H9 (cell line): Measurements from ENCODE around the gene DNAJC11. TPM values are rescaled to one million over a fixed set of nuclear protein-coding genes. Genes with fewer than 3 reads are reported as not detected.

Source experiments
- DNase-seq: peaks from one replicate; pipeline ENCODE4 v3.0.0-alpha.2; 2017
- H2AFZ ChIP-seq: one replicate; pipeline ENCODE4 v1.6.1; 2013; ENCODE audit warnings: mild to moderate bottlenecking, low read length, control low read depth, moderate library complexity
- H2AK5ac ChIP-seq: 2 replicates; pipeline ENCODE4 v1.6.1; 2013; ENCODE audit warnings: low read length, control low read depth, mixed read lengths; ENCODE audit not compliant: insufficient read length
- H2BK120ac ChIP-seq: one replicate; pipeline ENCODE4 v1.6.1; 2013; ENCODE audit warnings: low read depth, mild to moderate bottlenecking, low read length, control low read depth, inconsistent platforms; ENCODE audit not compliant: poor library complexity, severe bottlenecking
- H2BK12ac ChIP-seq: 2 replicates; pipeline ENCODE4 v1.6.1; 2013; ENCODE audit warnings: low read length, control low read depth, mixed read lengths, low read depth; ENCODE audit not compliant: insufficient read length
- H2BK15ac ChIP-seq: 2 replicates; pipeline ENCODE4 v1.6.1; 2013; ENCODE audit warnings: low read depth, low read length, control low read depth
- H2BK20ac ChIP-seq: one replicate; pipeline ENCODE4 v1.6.1; 2013; ENCODE audit warnings: low read depth, mild to moderate bottlenecking, low read length, control low read depth, inconsistent platforms; ENCODE audit not compliant: poor library complexity, severe bottlenecking
- H2BK5ac ChIP-seq: 2 replicates; pipeline ENCODE4 v1.6.1; 2013; ENCODE audit warnings: low read length, control low read depth, mixed read lengths; ENCODE audit not compliant: insufficient read length
- H3K14ac ChIP-seq: 2 replicates; pipeline ENCODE4 v1.6.1; 2013; ENCODE audit warnings: low read length, control low read depth; ENCODE audit not compliant: insufficient read depth
- H3K18ac ChIP-seq: 2 replicates; pipeline ENCODE4 v1.6.1; 2013; ENCODE audit warnings: low read depth, mild to moderate bottlenecking, mixed read lengths, low read length, control low read depth; ENCODE audit not compliant: insufficient read length
- H3K23ac ChIP-seq: 2 replicates; pipeline ENCODE4 v1.6.1; 2013; ENCODE audit warnings: low read length, control low read depth, mixed read lengths, low read depth; ENCODE audit not compliant: insufficient read length
- H3K23me2 ChIP-seq: 2 replicates; pipeline ENCODE4 v1.6.1; 2013; ENCODE audit warnings: low read depth, mild to moderate bottlenecking, mixed read lengths, low read length, control low read depth; ENCODE audit not compliant: insufficient read length, poor library complexity, severe bottlenecking
- H3K27ac ChIP-seq: 2 replicates; pipeline ENCODE4 v1.5.1; 2013; ENCODE audit warnings: low read length, control low read depth, mixed read lengths, low read depth; ENCODE audit not compliant: insufficient read length
- H3K27me3 ChIP-seq: 2 replicates; pipeline ENCODE4 v1.6.1; 2013; ENCODE audit warnings: low read length, control low read depth, inconsistent platforms; ENCODE audit not compliant: insufficient read depth
- H3K4ac ChIP-seq: 2 replicates; pipeline ENCODE4 v1.6.1; 2013; ENCODE audit warnings: low read depth, mild to moderate bottlenecking, control low read depth, inconsistent platforms, low read length, moderate library complexity
- H3K4me1 ChIP-seq: 2 replicates; pipeline ENCODE4 v1.6.1; 2013; ENCODE audit warnings: low read length, control low read depth, inconsistent platforms; ENCODE audit not compliant: insufficient read depth
- H3K4me2 ChIP-seq: 2 replicates; pipeline ENCODE4 v1.6.1; 2013; ENCODE audit warnings: low read length, control low read depth, mixed read lengths; ENCODE audit not compliant: insufficient read length, insufficient read depth
- H3K56ac ChIP-seq: 2 replicates; pipeline ENCODE4 v1.6.1; 2013; ENCODE audit warnings: low read depth, mild to moderate bottlenecking, mixed read lengths, low read length, control low read depth; ENCODE audit not compliant: insufficient read length
- H3K79me1 ChIP-seq: 2 replicates; pipeline ENCODE4 v1.6.1; 2013; ENCODE audit warnings: low read depth, mild to moderate bottlenecking, moderate library complexity, low read length, control low read depth, inconsistent platforms; ENCODE audit not compliant: insufficient read depth, poor library complexity, severe bottlenecking
- H3K79me2 ChIP-seq: 2 replicates; pipeline ENCODE4 v1.6.1; 2013; ENCODE audit warnings: low read length, control low read depth, inconsistent platforms; ENCODE audit not compliant: insufficient read depth
- H3K9ac ChIP-seq: 2 replicates; pipeline ENCODE4 v1.6.1; 2013; ENCODE audit warnings: low read length, control low read depth, mixed read lengths; ENCODE audit not compliant: insufficient read length; ENCODE audit errors: extremely low read depth
- H3K9me3 ChIP-seq: one replicate; pipeline ENCODE4 v1.6.1; 2013; ENCODE audit warnings: low read depth, low read length, inconsistent platforms; ENCODE audit not compliant: control insufficient read depth
- H3T11ph ChIP-seq: one replicate; pipeline ENCODE4 v1.6.1; 2013; ENCODE audit warnings: mild to moderate bottlenecking, low read length, control low read depth, inconsistent platforms
- H4K20me1 ChIP-seq: one replicate; pipeline ENCODE4 v1.6.1; 2013; ENCODE audit not compliant: control insufficient read depth, insufficient read length, insufficient read depth
- H4K5ac ChIP-seq: 2 replicates; pipeline ENCODE4 v1.6.1; 2013; ENCODE audit warnings: low read depth, mild to moderate bottlenecking, mixed read lengths, low read length, control low read depth; ENCODE audit not compliant: insufficient read length
- H4K8ac ChIP-seq: replicated peaks from 2 replicates; pipeline ENCODE4 v1.6.1; 2013; ENCODE audit warnings: low read length, control low read depth, mixed read lengths, low read depth; ENCODE audit not compliant: insufficient read length
- H4K91ac ChIP-seq: 2 replicates; pipeline ENCODE4 v1.6.1; 2013; ENCODE audit warnings: low read depth, mild to moderate bottlenecking, moderate library complexity, mixed read lengths, low read length, control low read depth; ENCODE audit not compliant: insufficient read length
- H3K27ac Mint-ChIP-seq, 3 experiments: 2 replicates in 2 of 3; 3 replicates in 1 of 3; pipeline ENCODE4 v1.8.0; 2020 to 2021; ENCODE audit warnings: mixed read lengths in 3 of 3, mild to moderate bottlenecking in 1 of 3, moderate library complexity in 1 of 3
- H3K27me3 Mint-ChIP-seq: 2 replicates; pipeline ENCODE4 v1.8.0; 2021; ENCODE audit warnings: low read depth, mild to moderate bottlenecking, moderate library complexity, mixed read lengths
- H3K36me3 Mint-ChIP-seq, 3 experiments: 2 replicates in 2 of 3; 3 replicates in 1 of 3; pipeline ENCODE4 v1.8.0; 2020 to 2021; ENCODE audit warnings: low read depth in 3 of 3, mixed read lengths in 3 of 3; ENCODE audit not compliant: insufficient read depth in 1 of 3
- H3K4me1 Mint-ChIP-seq, 2 experiments: 2 replicates each; pipeline ENCODE4 v1.8.0; 2020; ENCODE audit warnings: mixed read lengths in 2 of 2
- H3K4me3 Mint-ChIP-seq, 2 experiments: 2 replicates in 1 of 2; 3 replicates in 1 of 2; pipeline ENCODE4 v1.8.0; 2020 to 2021; ENCODE audit warnings: mild to moderate bottlenecking in 2 of 2, mixed read lengths in 2 of 2, moderate library complexity in 1 of 2
- H3K9me3 Mint-ChIP-seq, 2 experiments: 2 replicates in 1 of 2; 3 replicates in 1 of 2; pipeline ENCODE4 v1.8.0; 2020; ENCODE audit warnings: mild to moderate bottlenecking in 2 of 2, mixed read lengths in 2 of 2, moderate library complexity in 1 of 2
- CTCF ChIP-seq: fragments of 200-600 bp; sonication (generic); conservative IDR thresholded peaks from 3 replicates; pipeline ENCODE4 v1.8.0; 2021; ENCODE audit warnings: antibody characterized with exemption, mild to moderate bottlenecking
- WGBS: extraction: QIAGEN DNeasy Blood & Tissue Kit; methylation state at CpG from one replicate; pipeline ENCODE4 v1.1.7; 2013; ENCODE audit warnings: missing lambda C conversion rate, low lambda C conversion rate, mixed read lengths; ENCODE audit not compliant: insufficient read length; ENCODE audit errors: extremely low coverage; 5-methylcytosine and 5-hydroxymethylcytosine counted together
- total RNA-seq: library from RNA; stranded (reverse); gene quantifications from 2 replicates; pipeline ENCODE4 v1.2.1, GENCODE V29; 2021

DNAJC11 gene
- total RNA-seq, 1 experiment from 2014 or later: 88.5 TPM

- Histone ChIP-seq H3K4me1 (no peaks in the 10 kb centered on the region), H3K4me2 (peak within 1 kb of the TSS; percentile 98), H4K91ac (no peak within 1 kb of the TSS), H2AFZ (no peak within 1 kb of the TSS), H3K79me1 (peaks cover 5% of the 10 kb centered on the region), H3K23me2 (peaks cover 5% of the 10 kb centered on the region), H3K14ac (peak within 1 kb of the TSS; percentile 61; the same call in 1 of the 2 replicates), H4K20me1 (peaks cover 2% of the 10 kb centered on the region), H2BK5ac (no peak within 1 kb of the TSS), H4K5ac (no peak within 1 kb of the TSS), H2BK15ac (no peak within 1 kb of the TSS), H3K56ac (no peak within 1 kb of the TSS), H2BK120ac (no peak within 1 kb of the TSS), H3T11ph (no peak within 1 kb of the TSS), H3K9me3 (no peaks in the 10 kb centered on the region), H2BK12ac (no peak within 1 kb of the TSS), H4K8ac (no peak within 1 kb of the TSS), H3K79me2 (0 out of 2 replicates have a peak, but pooled peaks cover 4% of the 10 kb centered on the region), H3K23ac (no peak within 1 kb of the TSS), H2AK5ac (no peak within 1 kb of the TSS), H3K27ac (no peak within 1 kb of the TSS), H3K4ac (no peak within 1 kb of the TSS), H3K9ac (peak within 1 kb of the TSS; percentile 34), H2BK20ac (no peak within 1 kb of the TSS), H3K27me3 (no peaks in the 10 kb centered on the region), H3K18ac (peak within 1 kb of the TSS; percentile 15)
- peak; percentile 50 for TF ChIP-seq CTCF
- peak within 1 kb of the TSS; percentile 94 to 99 (median 97) for H3K27ac Mint-ChIP-seq
- no peaks in the 10 kb centered on the region for H3K9me3 Mint-ChIP-seq
- H3K36me3 Mint-ChIP-seq: peaks cover 31 to 74% (median 68%) of the 10 kb centered on the region in 3 experiments
- DNase-seq: peak; percentile 91
- no peaks in the 10 kb centered on the region for H3K27me3 Mint-ChIP-seq
- H3K4me3 Mint-ChIP-seq: peak within 1 kb of the TSS; percentile 78 to 93
- no CpG with 5 or more reads among the region's 73 CpGs for WGBS
- peaks cover 12 to 23% of the 10 kb centered on the region in 2 experiments for H3K4me1 Mint-ChIP-seq
Measured at GRCh38 chr1:6624710-6625583, 76.7 kb downstream of the DNAJC11 start, which contains the start of gene THAP3. TSS of gene THAP3 (plus strand) at chr1:6624868. CDS start at chr1:6625219, 351 bp downstream.
